Activated naive CD8-positive, alpha-beta T cell treated with anti-CD3 and anti-CD28 coated beads, Interleukin-2, amount 10 ng/mL, durations not matched to agents 7 days and 5 days (primary cell): ENCODE data around the gene MTA1. TPM values are rescaled to one million over a fixed set of nuclear protein-coding genes. Genes with fewer than 3 reads are reported as not detected.

Source experiments
- ATAC-seq: fragments of 150-1000 bp; cut with Tn5 transposase; one replicate; pipeline ENCODE4 v1.10.0; 2021; ENCODE audit warnings: low read depth, moderate library complexity
- POLR2A ChIA-PET: fragments of 350-600 bp; sonication (Branson Sonifier 250); formaldehyde crosslinking; loops from one replicate; lab custom pipeline; 2021; ENCODE audit warnings: antibody characterized with exemption; lab: Charles Lee
- DNase-seq: peaks from one replicate; pipeline ENCODE4 v3.0.0; 2021
- H3K27ac Mint-ChIP-seq: one replicate; pipeline ENCODE4 v1.8.0; 2022; ENCODE audit warnings: mild to moderate bottlenecking, mixed read lengths
- H3K27me3 Mint-ChIP-seq: one replicate; pipeline ENCODE4 v1.8.0; 2022; ENCODE audit warnings: mild to moderate bottlenecking, moderate library complexity, mixed read lengths
- H3K36me3 Mint-ChIP-seq: one replicate; pipeline ENCODE4 v1.8.0; 2021; ENCODE audit warnings: mild to moderate bottlenecking, mixed read lengths
- H3K4me1 Mint-ChIP-seq: one replicate; pipeline ENCODE4 v1.8.0; 2021; ENCODE audit warnings: mixed read lengths
- H3K4me3 Mint-ChIP-seq: one replicate; pipeline ENCODE4 v1.8.0; 2022; ENCODE audit warnings: mild to moderate bottlenecking, moderate library complexity, mixed read lengths
- H3K9me3 Mint-ChIP-seq: one replicate; pipeline ENCODE4 v1.8.0; 2021; ENCODE audit warnings: mixed read lengths
- total RNA-seq, 2 experiments: library from RNA; stranded (reverse); gene quantifications; one replicate each; pipeline ENCODE4 v1.2.3, GENCODE V29; 2021

MTA1 gene
- total RNA-seq, 2 experiments from 2014 or later = 120 to 132 TPM

DNA sequence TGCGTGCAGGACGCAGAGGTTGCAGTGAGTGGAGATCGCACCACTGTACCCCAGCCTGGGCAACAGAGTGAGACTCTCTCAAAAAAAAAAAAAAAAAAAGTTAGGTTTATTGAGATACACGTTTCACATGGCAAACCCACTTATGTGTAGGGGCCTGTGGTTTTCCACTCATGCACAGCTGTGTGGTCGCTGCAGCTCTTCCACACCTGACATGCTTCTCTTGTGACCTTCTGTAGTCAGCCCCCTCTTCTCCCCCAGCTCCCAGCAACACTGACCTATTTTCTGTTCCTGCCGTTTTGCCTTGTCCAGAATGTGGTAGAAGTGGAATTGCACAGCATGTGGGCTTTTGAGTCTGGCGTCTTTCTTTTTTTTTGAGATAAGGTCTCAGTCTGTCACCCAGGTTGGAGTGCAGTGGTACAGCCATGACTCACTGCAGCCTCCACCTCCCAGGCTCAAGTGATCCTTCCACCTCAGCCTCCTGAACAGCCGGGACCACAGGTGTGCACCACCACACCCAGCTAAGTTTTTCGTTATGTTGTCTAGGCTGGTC, 8.4 kb downstream of the MTA1 start:
- Mint-ChIP-seq H3K27ac (no peak overlapping the region), H3K27me3 (no peaks in the 10 kb centered on the region), H3K36me3 (peaks cover 30% of the 10 kb centered on the region), H3K9me3 (no peaks in the 10 kb centered on the region), H3K4me1 (peaks cover 10% of the 10 kb centered on the region), H3K4me3 (no peak overlapping the region)
- no peak for ATAC-seq
- POLR2A ChIA-PET = interaction anchor here (0.7 kb wide), 2 partner anchors 8 to 10 kb away, joined by 6 to 9 read pairs; partner anchors contain the start of gene MTA1
- no peak for DNase-seq

DNA sequence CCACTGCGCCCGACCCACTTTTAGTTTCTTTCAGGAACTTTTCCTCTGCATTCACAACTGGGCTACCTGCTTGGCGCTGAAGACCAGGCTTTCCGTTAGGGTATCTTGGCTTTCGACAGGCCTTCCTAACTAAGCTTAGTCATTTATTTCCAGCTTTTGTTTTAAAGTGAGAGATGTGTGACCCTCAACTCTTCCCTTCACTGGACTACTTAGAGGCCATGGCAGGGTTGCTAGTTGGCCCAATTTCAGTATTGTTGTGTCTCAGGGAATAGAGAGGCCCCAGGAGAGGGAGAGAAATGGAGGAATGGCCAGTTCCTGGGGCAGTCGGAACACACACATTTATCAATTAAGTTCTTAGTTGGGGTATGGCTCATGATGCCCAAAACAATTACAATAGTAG, 10.4 kb downstream of the MTA1 start:
- peaks cover 32% of the 10 kb centered on the region for H3K36me3 Mint-ChIP-seq
- DNase-seq = no peak
- H3K9me3 Mint-ChIP-seq = no peaks in the 10 kb centered on the region
- POLR2A ChIA-PET = interaction anchor here (0.9 kb wide), 1 partner anchor 31 kb away, joined by 3 read pairs; no protein-coding TSS in a partner anchor
- no peak for ATAC-seq
- no peak overlapping the region for H3K27ac Mint-ChIP-seq
- no peaks in the 10 kb centered on the region for H3K27me3 Mint-ChIP-seq
- H3K4me1 Mint-ChIP-seq = peaks cover 7% of the 10 kb centered on the region
- no peak overlapping the region for H3K4me3 Mint-ChIP-seq

DNA sequence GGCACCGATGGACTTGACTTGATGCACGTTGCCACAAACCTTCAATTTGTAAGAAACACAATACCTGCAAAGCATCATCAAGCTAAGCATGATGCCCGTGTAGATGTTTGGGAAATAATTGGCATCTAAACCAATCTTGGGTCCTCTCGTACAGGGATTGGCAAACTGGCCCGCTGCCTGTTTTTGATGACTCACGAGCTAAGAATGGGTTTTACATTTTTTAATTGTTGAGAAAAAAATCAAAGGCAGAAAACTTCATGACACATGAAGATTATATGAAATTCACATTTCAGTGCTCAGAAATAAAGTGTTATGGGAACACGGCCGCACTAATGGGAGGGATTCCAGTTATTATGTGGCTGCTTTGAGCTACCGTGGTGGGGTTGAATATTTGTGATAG, 10.9 kb downstream of the MTA1 start:
- Mint-ChIP-seq H3K36me3 (peaks cover 32% of the 10 kb centered on the region), H3K27ac (no peak overlapping the region), H3K27me3 (no peaks in the 10 kb centered on the region), H3K9me3 (no peaks in the 10 kb centered on the region), H3K4me3 (no peak overlapping the region), H3K4me1 (peaks cover 6% of the 10 kb centered on the region)
- POLR2A ChIA-PET = no interaction called here
- ATAC-seq (no peak), DNase-seq (no peak)

DNA sequence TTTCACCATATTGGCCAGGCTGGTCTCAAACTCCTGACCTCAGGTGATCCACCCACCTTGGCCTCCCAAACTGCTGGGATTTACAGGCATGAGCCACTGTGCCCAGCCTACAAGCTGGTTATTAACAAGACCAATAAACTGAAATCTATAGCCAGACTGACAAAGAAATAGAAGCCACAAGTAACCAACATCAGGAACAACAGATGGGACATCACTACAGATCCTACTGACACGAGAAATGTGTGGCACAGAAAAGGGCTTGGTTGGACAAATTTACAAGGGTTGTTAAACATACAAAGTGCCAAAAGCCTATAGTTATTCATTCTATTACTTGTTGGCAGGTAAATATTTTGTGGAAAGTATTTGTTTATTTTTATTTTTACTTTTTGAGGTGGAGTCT, 11.6 kb downstream of the MTA1 start:
- Mint-ChIP-seq H3K4me3 (no peak overlapping the region), H3K36me3 (peaks cover 34% of the 10 kb centered on the region), H3K9me3 (no peaks in the 10 kb centered on the region), H3K4me1 (peaks cover 6% of the 10 kb centered on the region), H3K27ac (no peak overlapping the region), H3K27me3 (no peaks in the 10 kb centered on the region)
- POLR2A ChIA-PET = interaction anchor here (0.6 to 1.4 kb wide), 2 partner anchors 9 to 14 kb away, joined by 5 to 6 read pairs; no protein-coding TSS in a partner anchor
- DNase-seq (no peak), ATAC-seq (no peak)

DNA sequence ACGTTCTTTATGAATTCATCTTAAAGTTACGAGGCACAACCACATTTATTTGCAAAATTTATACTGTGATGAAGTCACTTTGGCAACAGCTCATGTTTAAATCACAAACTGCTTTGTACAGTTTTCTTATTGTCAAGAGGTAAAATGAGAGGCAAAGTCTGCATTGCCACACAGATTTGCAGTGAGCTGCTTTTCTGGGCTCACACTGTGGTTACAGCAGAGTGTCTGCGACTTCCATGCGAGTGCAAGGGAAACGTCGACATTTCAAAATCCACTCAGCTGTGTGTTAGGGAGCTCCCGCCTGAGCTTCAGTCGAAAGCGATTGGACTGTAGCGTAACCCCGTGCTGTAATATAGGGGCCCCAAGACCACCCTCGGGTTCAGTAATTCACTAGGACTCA, 13.0 kb downstream of the MTA1 start:
- no peak for DNase-seq
- H3K9me3 Mint-ChIP-seq = no peaks in the 10 kb centered on the region
- POLR2A ChIA-PET = no interaction called here
- peaks cover 6% of the 10 kb centered on the region for H3K4me1 Mint-ChIP-seq
- no peak for ATAC-seq
- no peaks in the 10 kb centered on the region for H3K27me3 Mint-ChIP-seq
- H3K27ac Mint-ChIP-seq = no peak overlapping the region
- no peak overlapping the region for H3K4me3 Mint-ChIP-seq
- peaks cover 25% of the 10 kb centered on the region for H3K36me3 Mint-ChIP-seq

DNA sequence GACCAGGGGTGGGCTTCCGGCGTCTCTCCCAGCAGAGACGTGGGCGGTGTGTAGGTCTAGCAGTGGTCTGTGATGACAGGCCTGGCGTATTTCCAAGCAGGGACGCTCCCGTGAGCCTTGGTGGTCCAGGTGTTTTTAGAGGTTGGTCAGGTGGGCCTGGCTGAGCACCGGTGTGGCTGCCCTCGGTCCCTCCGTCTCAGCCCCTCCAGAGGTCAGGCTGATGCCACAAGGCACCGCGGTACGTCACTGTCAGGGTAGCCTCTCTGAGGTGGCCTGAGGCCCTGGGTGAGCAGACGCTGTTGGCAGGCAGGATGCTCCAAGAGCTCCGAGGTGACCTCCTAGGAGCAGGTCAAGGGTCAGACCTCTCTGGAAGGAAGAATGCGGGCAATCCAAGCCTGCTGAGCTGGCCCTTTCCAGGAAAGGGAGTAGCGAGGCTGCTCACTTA, 13.6 kb downstream of the MTA1 start:
- H3K4me3 Mint-ChIP-seq = no peak overlapping the region
- no peaks in the 10 kb centered on the region for H3K9me3 Mint-ChIP-seq
- DNase-seq (no peak), ATAC-seq (no peak)
- no peak overlapping the region for H3K27ac Mint-ChIP-seq
- peaks cover 6% of the 10 kb centered on the region for H3K4me1 Mint-ChIP-seq
- no peaks in the 10 kb centered on the region for H3K27me3 Mint-ChIP-seq
- POLR2A ChIA-PET = no interaction called here
- peaks cover 22% of the 10 kb centered on the region for H3K36me3 Mint-ChIP-seq

DNA sequence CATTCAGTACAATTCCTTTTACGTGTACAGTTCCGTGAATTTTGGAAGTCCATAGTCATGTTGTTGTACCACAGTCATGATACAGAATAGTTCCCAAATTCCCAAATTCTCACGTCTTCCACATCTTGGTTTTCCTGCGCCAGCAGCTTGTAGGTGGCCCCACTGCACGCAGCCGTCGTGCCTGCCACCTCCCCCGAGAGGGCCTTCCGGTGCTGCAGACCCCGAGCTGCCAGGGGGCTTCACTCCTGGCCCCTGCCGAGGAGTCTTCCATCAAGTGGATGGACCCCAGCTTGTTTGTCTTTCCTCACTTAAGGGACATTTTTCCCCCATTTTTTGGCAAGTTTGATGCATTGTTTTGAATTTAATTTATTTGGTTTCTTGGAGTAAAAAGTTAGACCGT, 16.8 kb downstream of the MTA1 start:
- no peaks in the 10 kb centered on the region for H3K27me3 Mint-ChIP-seq
- POLR2A ChIA-PET = no interaction called here
- H3K36me3 Mint-ChIP-seq = peaks cover 5% of the 10 kb centered on the region
- H3K9me3 Mint-ChIP-seq = no peaks in the 10 kb centered on the region
- H3K4me1 Mint-ChIP-seq = peaks cover 3% of the 10 kb centered on the region
- no peak for DNase-seq
- no peak for ATAC-seq
- H3K4me3 Mint-ChIP-seq = no peak overlapping the region
- H3K27ac Mint-ChIP-seq = no peak overlapping the region

DNA sequence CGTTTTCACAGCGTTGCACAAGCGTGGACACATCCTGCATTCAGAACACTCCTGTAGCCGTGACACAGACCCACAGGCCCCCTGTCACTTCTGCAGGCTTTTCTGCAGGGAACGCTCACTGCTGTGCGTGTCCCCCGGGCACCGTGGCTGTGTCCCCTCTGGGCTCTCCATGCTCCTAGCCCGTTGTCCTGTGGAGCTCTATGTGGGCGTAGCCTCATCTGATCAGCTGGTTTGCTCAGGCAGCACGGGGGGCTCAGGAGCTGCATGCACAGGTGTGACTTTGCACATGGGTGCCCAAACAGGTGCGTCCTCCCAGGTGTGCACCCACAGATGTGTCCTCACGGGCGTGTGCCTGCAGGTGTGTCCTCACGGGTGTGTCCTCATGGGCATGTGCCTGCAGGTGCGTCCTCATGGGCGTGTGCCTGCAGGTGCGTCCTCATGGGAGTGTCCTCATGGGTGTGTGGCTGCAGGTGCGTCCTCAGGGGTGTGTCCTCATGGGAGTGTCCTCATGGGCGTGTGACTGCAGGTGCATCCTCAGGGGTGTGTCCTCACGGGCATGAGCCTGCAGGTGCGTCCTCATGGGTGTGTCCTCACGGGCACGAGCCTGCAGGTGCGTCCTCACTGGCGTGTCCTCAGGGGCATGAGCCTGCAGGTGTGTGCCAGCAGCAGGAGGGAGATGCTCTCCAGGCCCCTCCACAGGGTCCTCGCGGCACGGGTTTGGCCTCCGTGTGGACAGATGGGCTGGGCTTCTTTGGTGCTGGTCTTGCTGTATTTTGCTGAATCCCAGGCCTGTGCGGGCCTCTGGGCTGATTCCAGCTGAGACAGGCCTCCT, 17.5 kb downstream of the MTA1 start:
- Mint-ChIP-seq H3K27me3 (no peaks in the 10 kb centered on the region), H3K4me3 (no peak overlapping the region), H3K9me3 (no peaks in the 10 kb centered on the region), H3K4me1 (peaks cover 3% of the 10 kb centered on the region), H3K27ac (no peak overlapping the region), H3K36me3 (peaks cover 7% of the 10 kb centered on the region)
- ATAC-seq (no peak), DNase-seq (no peak)
- POLR2A ChIA-PET = no interaction called here

DNA sequence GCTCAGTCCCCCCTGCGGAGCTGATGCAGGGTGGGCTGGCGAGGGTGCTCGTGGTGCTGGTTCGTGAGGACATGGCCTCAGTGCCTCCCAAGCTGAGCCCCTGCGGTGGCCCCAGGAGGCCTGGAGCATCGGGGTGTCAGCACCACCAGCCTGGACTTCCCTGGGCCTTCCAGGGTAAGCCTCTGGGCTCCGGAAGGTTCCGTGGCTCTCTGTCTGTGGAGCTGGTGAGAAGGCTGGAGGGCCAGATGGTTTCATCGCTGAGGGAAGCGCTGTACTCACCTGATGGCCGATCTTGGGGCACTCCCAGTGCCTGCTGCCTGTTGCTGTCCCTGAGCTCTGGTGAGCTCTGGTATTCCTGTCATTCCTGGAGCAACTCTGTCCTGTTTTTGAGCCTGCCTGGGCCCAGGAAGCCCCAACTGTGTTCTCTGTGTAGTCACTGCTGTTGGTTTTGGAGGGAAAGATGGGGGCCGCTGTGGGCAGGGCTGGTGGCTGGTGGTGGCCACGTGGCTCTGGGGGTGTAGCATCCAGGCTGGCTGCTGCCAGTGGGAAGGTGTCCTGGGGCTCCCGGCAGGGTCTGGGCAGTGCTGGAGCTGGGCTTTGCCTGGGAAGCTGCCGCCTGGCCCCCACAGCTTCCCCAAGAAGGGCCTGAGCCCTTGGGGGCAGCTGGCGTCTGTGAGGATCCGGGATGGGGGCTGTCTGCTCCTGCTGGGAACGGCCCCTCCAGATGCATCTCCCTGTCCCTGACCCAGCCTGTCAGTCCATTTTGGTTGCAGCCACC, 18.3 kb downstream of the MTA1 start:
- H3K4me3 Mint-ChIP-seq = no peak overlapping the region
- peaks cover 3% of the 10 kb centered on the region for H3K4me1 Mint-ChIP-seq
- ATAC-seq = no peak
- peaks cover 7% of the 10 kb centered on the region for H3K36me3 Mint-ChIP-seq
- no peak overlapping the region for H3K27ac Mint-ChIP-seq
- no peaks in the 10 kb centered on the region for H3K9me3 Mint-ChIP-seq
- no peaks in the 10 kb centered on the region for H3K27me3 Mint-ChIP-seq
- POLR2A ChIA-PET = no interaction called here
- DNase-seq = no peak

DNA sequence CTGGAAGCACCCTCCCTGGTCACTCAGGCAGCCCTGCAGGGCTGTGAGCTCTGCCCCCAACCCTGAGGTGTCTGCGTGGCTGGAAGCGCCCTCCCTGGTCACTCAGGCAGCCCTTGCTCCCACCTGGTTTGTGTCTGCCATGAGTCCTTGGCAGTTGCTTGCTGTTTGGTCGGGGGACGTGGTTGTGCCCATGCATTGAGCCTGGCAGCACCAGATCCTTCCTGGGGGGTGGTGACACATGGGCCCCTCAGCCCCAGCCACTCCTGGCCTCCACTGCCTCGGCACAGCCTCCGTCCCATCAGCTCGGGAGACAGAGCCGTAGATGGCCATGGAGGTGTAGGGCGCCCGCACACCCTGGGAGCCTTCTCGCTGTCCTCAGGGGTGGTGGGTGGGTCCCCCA, 19.6 kb downstream of the MTA1 start:
- H3K36me3 Mint-ChIP-seq = peaks cover 7% of the 10 kb centered on the region
- POLR2A ChIA-PET = no interaction called here
- H3K9me3 Mint-ChIP-seq = no peaks in the 10 kb centered on the region
- no peak overlapping the region for H3K27ac Mint-ChIP-seq
- DNase-seq (no peak), ATAC-seq (no peak)
- no peaks in the 10 kb centered on the region for H3K27me3 Mint-ChIP-seq
- H3K4me3 Mint-ChIP-seq = no peak overlapping the region
- peaks cover 3% of the 10 kb centered on the region for H3K4me1 Mint-ChIP-seq

DNA sequence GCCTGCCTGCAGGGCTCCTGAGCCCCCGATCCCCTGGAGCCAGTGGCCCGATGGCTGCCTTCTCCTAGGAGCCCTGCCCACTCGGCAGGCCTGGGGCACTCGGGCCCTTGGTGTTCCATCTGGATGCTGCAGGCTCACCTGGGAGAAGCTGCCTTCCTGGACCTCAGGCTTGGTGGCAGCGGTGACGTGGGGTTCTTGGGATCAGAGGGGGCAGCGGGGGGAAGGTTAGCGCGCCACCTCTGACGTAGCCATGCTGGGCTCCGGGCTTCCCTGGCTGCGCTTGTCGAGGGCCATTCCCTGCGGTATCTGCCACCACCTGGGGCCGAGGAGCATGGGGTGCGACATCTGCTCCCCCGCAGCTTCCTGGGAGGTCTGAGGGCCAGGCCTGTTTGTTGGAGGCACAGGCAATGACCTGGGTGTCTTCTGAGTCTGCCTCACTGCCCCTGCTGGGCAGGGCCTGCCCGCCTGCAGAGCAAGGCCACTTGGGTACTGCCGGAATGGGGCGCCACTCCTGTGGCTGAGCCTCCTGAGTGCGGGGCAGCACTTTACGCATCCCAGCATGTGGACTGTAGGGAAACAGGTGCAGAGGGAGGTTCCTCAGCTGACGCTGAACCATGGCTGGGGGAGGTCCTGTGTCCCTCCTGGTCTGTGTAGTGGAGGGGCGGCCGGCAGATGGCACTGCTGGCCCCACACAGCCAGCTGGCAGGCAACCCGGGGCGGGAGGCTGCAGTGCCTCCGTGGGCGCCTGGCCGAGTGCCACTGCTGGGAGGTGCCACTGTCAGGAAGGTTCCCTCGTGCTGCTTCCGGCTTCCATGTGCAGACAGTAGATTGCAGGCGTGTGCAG, 20.3 kb downstream of the MTA1 start:
- no peak for ATAC-seq
- no peak overlapping the region for H3K4me3 Mint-ChIP-seq

DNA sequence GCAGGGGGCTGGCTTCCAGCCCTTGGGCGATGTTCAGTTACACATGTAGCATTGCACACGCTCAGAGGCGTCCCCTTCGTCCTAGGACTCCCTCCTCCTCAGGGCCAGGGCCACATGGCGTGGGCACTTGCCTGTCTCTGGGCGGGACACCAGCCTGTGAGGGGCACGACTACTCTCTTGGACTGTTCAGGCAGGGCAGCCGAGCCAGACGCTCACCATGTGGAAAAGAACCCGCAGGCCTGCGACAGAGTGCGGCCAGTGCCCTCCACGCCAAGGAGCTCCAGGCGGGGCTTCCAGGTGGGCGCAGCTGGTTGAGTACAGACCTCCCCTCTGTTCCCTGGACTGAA, 20.9 kb downstream of the MTA1 start:
- POLR2A ChIA-PET = no interaction called here
- DNase-seq (no peak), ATAC-seq (no peak)
- Mint-ChIP-seq H3K9me3 (no peaks in the 10 kb centered on the region), H3K27me3 (no peaks in the 10 kb centered on the region), H3K4me1 (peaks cover 3% of the 10 kb centered on the region), H3K4me3 (no peak overlapping the region), H3K27ac (no peak overlapping the region), H3K36me3 (peaks cover 4% of the 10 kb centered on the region)

More for the DNA sequence above, 20.3 kb downstream of the MTA1 start:
- H3K36me3 Mint-ChIP-seq = peaks cover 5% of the 10 kb centered on the region
- peaks cover 3% of the 10 kb centered on the region for H3K4me1 Mint-ChIP-seq
- no peak for DNase-seq
- H3K27ac Mint-ChIP-seq = no peak overlapping the region
- no peaks in the 10 kb centered on the region for H3K9me3 Mint-ChIP-seq
- POLR2A ChIA-PET = no interaction called here
- no peaks in the 10 kb centered on the region for H3K27me3 Mint-ChIP-seq

DNA sequence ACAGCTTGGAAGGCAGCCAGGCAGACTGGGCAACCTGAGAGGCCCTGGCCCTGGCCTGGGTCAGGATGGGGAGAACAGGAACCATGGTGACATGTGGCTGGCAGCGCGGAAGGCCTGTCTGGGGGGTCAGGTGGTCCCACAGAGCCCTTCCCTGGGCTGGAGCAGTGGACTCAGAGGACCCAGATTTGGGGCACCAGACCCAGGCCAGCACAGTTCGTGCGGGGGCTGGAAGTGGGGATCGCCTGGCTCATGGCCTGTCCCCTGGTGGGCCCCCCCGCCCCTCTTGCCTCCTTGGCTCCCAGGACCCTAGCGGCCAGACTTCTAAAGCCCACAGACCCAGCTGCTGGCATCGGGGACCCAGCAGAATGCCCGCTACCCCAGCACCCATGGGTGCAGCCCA, 21.4 kb downstream of the MTA1 start:
- H3K27ac Mint-ChIP-seq = no peak overlapping the region
- DNase-seq = no peak
- no peaks in the 10 kb centered on the region for H3K9me3 Mint-ChIP-seq
- H3K4me1 Mint-ChIP-seq = no peaks in the 10 kb centered on the region
- no peaks in the 10 kb centered on the region for H3K27me3 Mint-ChIP-seq
- no peak for ATAC-seq
- POLR2A ChIA-PET = no interaction called here
- no peak overlapping the region for H3K4me3 Mint-ChIP-seq
- H3K36me3 Mint-ChIP-seq = peaks cover 4% of the 10 kb centered on the region
